Neutrophil (primary cell): ENCODE measurements around the gene XRCC2.
"Not testable (repeated sequence)": the region's sequence is repeated elsewhere in the genome, so short reads cannot be mapped to it uniquely, and the experiment has no call there.

Experiments used
- H3K27ac ChIP-seq: fragments of 200-600 bp; sonication (generic); 2 replicates; pipeline ENCODE4 v1.5.1; 2016; ENCODE audit warnings: mild to moderate bottlenecking, moderate library complexity
- H3K27me3 ChIP-seq: fragments of 200-600 bp; sonication (generic); 2 replicates; pipeline ENCODE4 v1.6.0; 2016; ENCODE audit warnings: mild to moderate bottlenecking
- H3K36me3 ChIP-seq: fragments of 200-600 bp; sonication (generic); 2 replicates; pipeline ENCODE4 v1.5.1; 2017
- H3K4me1 ChIP-seq, 2 experiments: fragments of 200-600 bp in 1 of 2; sonication (generic) in 1 of 2; 1 replicate in 1 of 2; 2 replicates in 1 of 2; pipeline versions ENCODE4 v1.5.1 to v1.6.1; 2013 to 2016; ENCODE audit warnings: low read depth in 1 of 2, low read length in 1 of 2, mild to moderate bottlenecking in 1 of 2, moderate library complexity in 1 of 2; ENCODE audit not compliant: control insufficient read depth in 1 of 2, insufficient read depth in 1 of 2
- H3K4me3 ChIP-seq, 2 experiments: fragments of 200-600 bp in 1 of 2; sonication (generic) in 1 of 2; 1 replicate in 1 of 2; 2 replicates in 1 of 2; pipeline ENCODE4 v1.5.1; 2013 to 2016; ENCODE audit warnings: low read depth in 1 of 2, low read length in 1 of 2, mild to moderate bottlenecking in 1 of 2, moderate library complexity in 1 of 2
- H3K9me3 ChIP-seq: fragments of 200-600 bp; sonication (generic); 2 replicates; pipeline ENCODE4 v1.5.1; 2016
- CTCF ChIP-seq: fragments of 200-600 bp; sonication (generic); IDR thresholded peaks from 2 replicates; pipeline ENCODE4 v1.5.1; 2016; ENCODE audit warnings: antibody characterized with exemption

The XRCC2 gene

GRCh38 chr7:152661479-152661878, 14.5 kb downstream of the XRCC2 start:
- no peaks in the 10 kb centered on the region for H3K9me3 ChIP-seq
- H3K4me1 ChIP-seq = peaks cover 11 to 15% of the 10 kb centered on the region in 2 experiments
- H3K36me3 ChIP-seq = no peaks in the 10 kb centered on the region
- H3K27me3 ChIP-seq = no peaks in the 10 kb centered on the region
- no peak overlapping the region for H3K4me3 ChIP-seq
- no peak overlapping the region for H3K27ac ChIP-seq
- no peak for TF ChIP-seq CTCF

- Histone ChIP-seq H3K4me1 (peaks cover 11 to 15% of the 10 kb centered on the region in 2 experiments), H3K9me3 (no peaks in the 10 kb centered on the region), H3K27me3 (no peaks in the 10 kb centered on the region), H3K4me3 (no peak overlapping the region), H3K36me3 (no peaks in the 10 kb centered on the region), H3K27ac (no peak overlapping the region)
- TF ChIP-seq CTCF = no peak
These were observed 15.9 kb downstream of the XRCC2 start for GRCh38 chr7:152660021-152660420.

GRCh38 chr7:152654971-152655370, 21.0 kb downstream of the XRCC2 start:
- Histone ChIP-seq H3K36me3 (no peaks in the 10 kb centered on the region), H3K27ac (no peak overlapping the region), H3K9me3 (no peaks in the 10 kb centered on the region), H3K27me3 (no peaks in the 10 kb centered on the region), H3K4me3 (no peak overlapping the region), H3K4me1 (peaks cover 11 to 15% of the 10 kb centered on the region in 2 experiments)
- TF ChIP-seq CTCF = no peak

GRCh38 chr7:152649220-152649619, 26.7 kb downstream of the XRCC2 start:
- Histone ChIP-seq H3K27ac (no peak overlapping the region), H3K36me3 (no peaks in the 10 kb centered on the region), H3K4me1 (no peaks in the 10 kb centered on the region), H3K27me3 (no peaks in the 10 kb centered on the region), H3K9me3 (no peaks in the 10 kb centered on the region), H3K4me3 (no peak overlapping the region)
- no peak for TF ChIP-seq CTCF

GRCh38 chr7:152647009-152647408, 28.9 kb downstream of the XRCC2 start:
- H3K27me3 ChIP-seq = no peaks in the 10 kb centered on the region
- no peak overlapping the region for H3K27ac ChIP-seq
- H3K36me3 ChIP-seq = no peaks in the 10 kb centered on the region
- H3K4me3 ChIP-seq = no peak overlapping the region
- no peaks in the 10 kb centered on the region for H3K9me3 ChIP-seq
- H3K4me1 ChIP-seq = no peaks in the 10 kb centered on the region
- no peak for TF ChIP-seq CTCF

GRCh38 chr7:152646579-152646978, 29.4 kb downstream of the XRCC2 start:
- not testable (repeated sequence) for H3K9me3 ChIP-seq, H3K27me3 ChIP-seq, H3K4me3 ChIP-seq, H3K27ac ChIP-seq, H3K4me1 ChIP-seq, H3K36me3 ChIP-seq
